HG03097 (cell line): Measurements from ENCODE around the gene LAIR1.
A peak's percentile ranks its signal among the peaks of the same experiment; 100 is the strongest.
"Not testable (repeated sequence)": the region's sequence is repeated elsewhere in the genome, so short reads cannot be mapped to it uniquely, and the experiment has no call there.

ENCODE experiments used
- ATAC-seq: cut with Tn5 transposase; IDR thresholded peaks from one replicate; pipeline ENCODE4 v1.9.1; 2021; ENCODE audit not compliant: unreplicated experiment, low FRiP score

LAIR1 gene, protein sequence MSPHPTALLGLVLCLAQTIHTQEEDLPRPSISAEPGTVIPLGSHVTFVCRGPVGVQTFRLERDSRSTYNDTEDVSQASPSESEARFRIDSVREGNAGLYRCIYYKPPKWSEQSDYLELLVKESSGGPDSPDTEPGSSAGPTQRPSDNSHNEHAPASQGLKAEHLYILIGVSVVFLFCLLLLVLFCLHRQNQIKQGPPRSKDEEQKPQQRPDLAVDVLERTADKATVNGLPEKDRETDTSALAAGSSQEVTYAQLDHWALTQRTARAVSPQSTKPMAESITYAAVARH

DNA sequence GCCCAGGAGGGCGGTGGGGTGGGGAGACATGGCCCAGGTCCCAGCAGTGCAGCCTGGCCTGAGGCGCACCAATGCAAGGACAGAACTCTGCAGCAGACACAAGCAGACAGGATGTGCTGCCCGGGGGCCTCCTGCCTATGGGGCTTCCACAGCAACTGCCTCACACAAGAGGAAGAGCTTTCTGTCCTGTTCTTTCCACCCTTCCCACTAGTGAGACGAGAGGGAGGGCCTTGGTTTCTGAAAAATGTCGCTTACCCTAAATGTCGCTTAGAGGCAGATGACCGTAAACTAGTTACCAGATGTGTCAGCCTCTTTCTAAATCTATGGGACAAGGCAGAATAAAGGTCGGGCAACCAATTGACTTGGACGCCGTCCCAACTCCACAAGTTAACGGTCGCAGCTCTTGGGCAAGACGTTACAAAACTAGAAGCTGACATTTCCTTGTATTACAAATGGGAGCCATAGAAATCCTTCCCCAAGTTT lies at the start of gene LAIR1:
TSS of gene LAIR1 (minus strand) at position 157 of the 483 bp plus-strand sequence. CDS start at position 30, 127 bp downstream.
- no peak for ATAC-seq

DNA sequence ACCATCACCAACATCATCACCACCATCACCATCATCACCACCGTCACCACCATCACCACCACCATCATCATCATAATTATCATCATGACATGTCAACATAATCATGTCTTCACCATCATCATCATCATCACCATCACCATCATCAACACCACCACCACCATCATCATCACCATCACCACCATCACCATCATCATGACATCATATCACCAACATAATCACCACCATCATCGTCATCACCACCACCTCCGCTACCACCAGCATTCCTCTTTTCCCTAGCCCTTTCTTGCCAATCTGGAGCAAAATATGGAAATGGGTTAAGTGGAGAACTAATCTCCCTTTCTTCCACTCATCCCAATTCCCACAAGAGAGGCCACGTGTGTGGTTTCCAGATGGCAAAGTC lies 49.4 kb upstream of the LAIR1 start:
- no peak for ATAC-seq

DNA sequence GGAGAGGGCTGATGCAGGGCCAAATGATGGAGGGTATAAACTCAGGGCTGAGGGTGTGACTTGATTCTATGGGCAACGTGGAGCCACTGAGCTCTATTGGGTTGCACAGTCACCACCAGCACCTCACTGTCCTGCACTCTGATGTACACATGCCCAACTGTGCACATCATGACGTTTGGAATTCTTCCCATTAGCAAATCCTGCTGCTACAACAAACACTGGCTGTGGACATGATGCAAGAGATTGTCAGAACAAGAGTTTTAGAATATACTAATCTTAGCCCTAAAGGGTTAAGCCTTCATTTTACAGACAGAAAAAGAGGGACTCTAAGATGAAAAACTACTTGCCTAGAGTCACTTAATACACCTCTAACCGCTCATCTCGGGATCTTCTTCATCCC lies 48.1 kb upstream of the LAIR1 start:
- ATAC-seq = no peak

DNA sequence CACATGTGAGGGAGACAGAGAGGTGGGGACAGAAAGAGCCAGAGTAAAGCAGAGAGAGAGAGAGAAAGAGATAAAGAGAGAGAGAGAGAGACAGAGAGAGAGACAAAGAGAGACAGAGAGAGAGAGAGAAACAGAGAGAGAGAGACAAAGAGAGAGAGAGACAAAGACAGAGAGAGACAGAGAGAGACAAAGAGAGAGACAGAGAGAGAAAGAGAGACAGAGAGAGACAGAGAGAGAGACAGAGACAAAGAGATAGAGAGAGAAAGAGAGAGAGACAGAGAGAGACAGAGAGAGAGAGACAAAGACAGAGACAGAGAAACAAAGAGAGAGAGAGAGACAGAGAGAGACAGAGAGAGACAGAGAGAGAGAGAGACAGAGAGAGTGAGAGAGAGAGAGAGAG lies 46.3 kb upstream of the LAIR1 start:
- ATAC-seq = no peak

DNA sequence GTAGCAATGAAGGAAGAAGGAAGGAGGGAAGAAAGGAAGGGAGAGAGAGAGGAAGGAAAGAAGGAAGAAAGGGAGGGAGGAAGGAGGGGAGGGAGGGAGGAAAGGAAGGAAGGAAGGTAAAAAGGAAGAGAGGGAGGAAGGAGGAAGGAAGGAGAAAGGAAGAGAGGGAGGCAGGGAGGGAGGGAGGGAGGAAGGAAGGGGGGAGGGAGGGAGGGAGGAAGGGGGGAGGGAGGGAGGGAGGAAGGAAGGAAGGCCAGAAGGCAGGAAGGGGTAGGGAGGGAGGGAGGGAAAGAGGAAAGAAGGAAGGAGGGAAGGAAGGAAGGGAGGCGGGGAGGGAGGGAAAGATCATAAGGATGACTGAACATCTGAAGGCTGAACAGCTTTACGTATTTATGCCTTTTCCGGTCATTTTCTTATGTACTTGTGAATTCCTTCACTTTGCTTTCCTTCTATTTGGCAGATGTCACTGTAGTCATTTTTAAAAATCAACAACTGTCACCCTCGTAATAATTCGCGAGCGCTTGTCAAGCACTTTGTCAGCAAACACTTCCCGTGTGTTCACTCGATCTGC lies 43.8 kb upstream of the LAIR1 start:
- no peak for ATAC-seq

DNA sequence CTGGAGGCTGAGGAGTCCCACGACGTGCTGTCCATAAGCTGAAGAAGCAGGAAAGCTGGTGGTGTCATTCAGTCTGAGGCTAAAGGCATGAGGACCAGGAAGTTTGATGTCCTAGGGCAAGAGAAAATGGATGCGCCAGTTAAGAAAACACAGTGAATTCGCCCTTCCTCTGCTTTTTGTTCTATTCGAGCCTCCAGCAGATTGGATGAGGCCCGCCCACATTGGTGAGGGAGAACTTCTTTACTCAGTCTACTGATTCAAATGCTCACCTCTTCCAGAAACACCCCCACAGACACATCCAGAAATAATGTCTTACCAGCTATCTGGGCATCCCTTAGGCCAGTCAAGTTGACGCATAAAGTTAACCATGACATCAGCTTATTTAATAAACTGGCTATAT lies 43.0 kb upstream of the LAIR1 start:
- ATAC-seq = no peak

DNA sequence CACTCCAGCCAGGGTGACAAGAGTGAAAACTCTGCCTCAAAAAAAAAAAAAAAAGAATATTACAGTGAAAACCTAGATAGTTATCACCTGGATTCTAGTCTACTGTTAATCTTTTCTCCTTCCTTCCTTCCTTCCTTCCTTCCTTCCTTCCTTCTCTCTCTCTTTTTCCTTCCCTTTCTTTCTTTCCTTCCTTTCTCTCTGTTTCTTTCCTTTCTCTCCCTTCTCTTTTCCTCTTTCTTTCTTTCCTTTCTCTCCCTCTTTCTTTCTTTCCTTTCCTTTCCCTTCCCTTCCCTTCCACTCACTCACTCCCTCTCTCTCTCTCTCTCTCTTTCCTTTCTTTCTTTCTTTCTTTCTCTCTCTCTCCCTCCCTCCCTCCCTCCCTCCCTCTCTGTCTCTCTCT lies 40.9 kb upstream of the LAIR1 start:
- ATAC-seq = no peak

DNA sequence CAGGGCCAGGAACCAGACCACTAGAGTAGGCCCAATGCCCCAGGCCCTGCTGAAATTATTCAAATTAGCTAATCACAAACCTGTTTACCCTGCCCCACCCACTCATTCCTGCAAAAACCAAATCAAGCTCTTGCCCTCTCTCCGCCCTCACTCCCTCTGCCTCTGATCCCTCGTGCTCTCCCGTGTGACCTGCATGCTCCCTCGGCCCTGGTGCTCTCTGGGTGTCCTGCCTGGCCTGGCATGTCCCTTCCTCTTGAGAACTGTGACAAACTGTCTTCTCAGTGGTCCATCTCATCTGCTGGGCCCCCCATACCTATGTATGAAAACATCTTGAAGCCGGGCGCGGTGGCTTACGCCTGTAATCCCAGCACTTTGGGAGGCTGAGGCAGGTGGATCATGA lies 38.3 kb upstream of the LAIR1 start:
- ATAC-seq = no peak

DNA sequence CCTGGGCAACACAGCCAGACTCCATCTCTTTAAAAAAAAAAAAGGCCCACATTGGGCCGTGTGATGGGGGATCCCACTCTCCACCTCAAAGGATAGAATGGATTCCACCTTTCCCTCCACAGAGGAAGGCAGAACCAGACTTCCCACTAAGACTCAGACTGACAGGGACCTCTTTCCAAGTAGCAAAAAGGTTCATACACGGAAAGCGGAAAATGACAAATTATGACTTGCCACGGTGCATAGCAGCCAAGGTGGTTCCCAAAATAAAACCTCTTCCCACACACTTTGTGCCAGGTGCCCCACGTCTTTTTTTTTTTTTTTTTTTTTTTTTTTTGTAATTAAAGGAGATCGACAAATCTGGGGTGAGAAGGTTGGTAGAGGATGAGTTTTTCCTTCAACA lies 36.2 kb upstream of the LAIR1 start:
- ATAC-seq = no peak

DNA sequence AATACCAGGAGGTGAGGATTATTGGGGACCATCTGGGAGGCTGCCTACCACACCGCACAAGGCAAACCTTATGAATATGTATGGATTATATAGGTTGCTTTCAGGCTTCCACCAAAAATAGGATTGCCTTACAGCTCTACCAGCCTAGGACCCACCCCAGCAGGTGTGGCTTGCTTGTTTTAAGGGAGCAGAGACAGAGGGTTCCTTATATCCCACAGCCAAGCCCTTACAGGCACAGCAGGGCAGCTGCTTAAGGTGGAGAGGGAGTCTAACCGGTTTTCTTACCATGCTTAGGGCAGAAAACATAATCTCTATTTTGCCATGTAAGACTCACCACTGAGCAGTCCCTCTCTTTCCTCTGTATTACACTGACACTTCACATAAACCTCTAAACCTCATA lies 34.5 kb upstream of the LAIR1 start:
- ATAC-seq = no peak

DNA sequence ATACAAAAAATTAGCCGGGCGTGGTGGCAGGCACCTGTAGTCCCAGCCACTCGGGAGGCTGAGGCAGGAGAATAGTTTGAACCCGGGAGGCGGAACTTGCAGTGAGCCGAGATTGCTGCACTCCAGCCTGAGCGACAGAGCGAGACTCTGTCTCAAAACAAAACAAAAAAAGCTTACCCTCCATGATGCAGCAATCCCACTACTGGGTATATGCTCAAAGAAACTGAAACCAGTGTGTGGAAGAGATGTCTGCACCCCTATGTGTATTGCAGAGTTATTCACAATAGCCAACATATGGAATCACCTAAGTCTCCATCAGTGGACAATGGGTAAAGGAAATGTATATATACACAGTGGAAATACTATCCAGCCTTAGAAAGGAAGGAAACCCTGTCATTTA lies 31.0 kb upstream of the LAIR1 start:
- no peak for ATAC-seq

DNA sequence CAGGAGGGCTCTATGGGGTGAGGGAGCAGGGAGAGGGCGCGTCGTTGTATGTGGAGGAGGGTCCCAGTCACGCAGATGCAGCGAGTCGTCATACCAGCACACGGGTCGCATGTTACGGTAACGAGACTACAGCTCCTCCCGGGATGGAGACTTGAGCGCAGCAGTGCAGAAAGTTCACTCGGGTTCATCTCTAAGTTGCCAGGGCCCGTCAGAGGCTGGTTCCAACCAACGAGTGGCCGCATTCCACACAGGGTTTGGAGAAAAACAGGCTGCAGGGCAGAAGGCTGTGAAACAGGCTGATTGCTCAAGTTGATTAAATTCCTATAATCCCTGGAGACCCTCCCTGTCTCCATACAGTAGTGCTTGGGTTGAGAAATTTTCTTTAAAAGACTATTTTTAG lies 28.6 kb upstream of the LAIR1 start:
- no peak for ATAC-seq

DNA sequence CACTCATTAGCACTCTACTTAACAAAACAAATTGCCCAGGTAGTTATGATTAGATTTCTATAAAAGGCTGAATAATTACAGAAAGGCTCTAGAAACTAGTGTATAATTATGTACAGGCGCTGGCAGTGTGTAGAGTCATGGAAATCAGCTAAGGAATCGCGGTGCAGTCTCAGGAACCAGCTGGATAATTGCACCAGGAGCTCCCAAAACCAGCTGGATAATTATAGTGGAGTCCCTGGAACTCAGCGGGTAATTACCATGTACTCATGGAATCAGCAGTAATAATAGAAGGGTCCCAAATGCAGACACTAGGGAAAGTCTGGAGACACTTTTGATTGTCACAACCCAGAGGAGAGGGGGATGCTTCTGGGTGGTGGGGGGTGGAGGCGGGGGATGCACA lies 27.4 kb upstream of the LAIR1 start:
- ATAC-seq = no peak

DNA sequence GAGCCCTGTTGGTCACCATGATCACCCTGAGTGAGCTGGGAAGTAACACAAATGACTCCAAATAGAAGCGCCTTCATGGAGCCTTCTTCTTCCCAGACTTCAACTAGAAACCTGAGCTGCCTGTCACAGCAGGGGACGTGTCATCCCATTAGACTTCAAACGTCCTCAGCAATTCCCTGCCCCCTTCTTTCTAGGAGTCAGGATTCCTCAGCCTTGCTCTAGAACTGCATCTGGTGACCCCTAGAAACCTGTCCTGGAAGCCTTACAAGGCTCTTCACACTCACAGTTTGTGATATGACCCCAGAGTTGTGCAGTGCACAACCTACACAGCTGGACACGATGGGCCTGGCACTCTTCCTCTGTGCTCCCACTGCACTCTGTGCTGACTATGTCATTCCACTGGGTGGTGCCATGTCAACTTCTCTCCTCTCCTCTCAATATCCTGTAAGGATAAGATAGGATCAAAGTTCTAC lies 26.9 kb upstream of the LAIR1 start:
- ATAC-seq = no peak

DNA sequence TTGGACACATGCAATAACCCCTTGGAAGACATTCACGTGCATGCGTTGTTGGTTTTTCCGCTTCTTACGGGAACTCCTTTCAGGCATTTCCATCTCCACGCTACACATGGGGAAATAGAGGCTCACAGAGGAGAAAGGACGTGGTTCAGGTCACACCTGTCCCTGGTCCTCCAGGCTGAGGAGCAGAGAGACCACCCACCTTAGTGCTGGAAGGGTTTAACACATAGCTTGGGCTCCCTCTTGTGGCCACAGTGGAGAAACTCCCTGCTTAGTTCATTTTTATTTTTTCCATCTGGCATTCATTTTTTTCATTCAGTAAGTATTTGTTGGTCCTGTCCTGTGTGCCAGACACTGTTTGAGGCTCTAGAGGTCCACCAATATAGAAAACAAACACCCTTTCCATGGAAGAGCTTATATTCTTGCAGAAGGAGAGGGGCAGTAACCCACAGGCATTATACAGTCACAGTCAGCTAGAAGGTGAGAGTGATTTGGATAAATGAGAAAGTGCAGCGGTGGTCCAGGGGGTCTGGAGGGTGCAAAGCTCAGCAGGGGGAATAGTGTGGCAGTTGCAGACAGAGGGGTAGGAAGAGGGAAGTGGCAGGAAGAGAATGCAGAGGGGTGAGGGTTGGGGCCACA lies 26.3 kb upstream of the LAIR1 start:
- no peak for ATAC-seq

DNA sequence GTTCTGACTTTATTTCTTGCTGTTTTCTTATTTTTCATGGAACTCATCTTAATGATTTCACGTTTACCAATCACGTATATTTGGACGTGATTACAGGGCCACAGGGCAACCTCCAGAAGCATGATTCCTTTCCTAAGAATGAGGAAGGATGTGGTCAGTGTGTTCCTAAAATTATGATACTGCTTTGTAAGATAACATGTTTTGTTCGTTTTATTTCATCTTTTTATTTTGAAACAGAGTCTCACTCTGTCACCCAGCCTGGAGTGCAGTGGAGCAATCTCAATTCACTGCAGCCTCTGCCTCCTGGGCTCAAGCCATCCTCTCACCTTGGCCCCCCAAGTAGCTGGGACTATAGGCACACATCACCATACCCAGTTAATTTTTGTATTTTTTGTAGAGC lies 24.8 kb upstream of the LAIR1 start:
- ATAC-seq = no peak

DNA sequence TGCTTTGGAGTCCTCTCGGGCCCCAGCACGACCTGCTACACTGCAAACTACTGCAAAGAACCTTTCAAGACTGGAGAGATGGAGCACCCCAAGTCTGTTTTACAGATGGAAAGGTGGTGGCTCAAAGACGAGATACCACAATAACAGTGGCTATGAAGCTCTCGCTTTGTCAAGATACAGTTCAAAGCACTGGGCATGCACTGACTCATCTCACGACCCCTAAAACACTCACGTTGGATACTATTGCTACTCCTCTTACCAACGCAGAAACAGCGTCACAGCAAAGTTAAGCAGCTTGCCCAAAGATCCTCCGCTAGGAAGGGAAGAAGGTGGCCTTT lies 24.0 kb upstream of the LAIR1 start:
- ATAC-seq = peak; percentile 18

DNA sequence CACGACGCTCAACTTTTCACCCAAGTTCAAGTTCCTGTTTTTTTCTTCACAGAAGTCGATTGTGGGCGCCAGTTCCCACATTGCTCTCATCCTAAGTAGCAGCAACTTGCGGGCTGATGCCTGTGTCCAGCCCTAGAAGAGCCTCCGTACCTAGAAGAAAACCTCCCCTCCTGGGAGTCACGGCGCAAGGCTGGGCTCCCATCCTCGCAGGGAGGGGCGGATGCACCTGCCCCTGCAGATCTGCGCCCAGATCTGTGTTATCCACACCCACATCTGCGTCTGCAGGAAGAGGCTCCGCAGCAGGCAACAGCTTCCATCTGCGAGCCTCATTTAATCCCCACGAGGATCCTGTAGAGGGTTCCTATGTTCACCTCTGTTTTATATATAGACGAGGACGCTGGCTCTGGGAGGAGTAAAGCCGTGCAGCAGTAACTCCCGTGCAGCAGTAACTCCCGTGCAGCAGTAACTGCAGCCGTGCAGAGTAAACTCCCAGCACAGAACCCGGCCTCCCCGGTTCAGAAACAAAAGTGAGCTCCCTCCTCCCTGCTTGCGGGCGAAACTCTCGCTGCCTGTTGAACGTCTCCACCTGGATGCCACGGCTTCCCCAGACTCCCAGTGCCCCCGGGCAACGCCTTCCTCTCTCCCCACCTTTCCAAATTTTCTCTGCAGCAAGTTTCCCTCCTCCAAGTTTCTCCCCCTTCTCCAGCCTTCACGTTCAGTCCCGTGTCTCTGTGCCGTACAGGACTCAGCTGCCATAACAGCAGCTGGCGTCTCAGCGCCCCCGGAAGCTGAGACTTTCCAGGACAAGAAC lies 23.5 kb upstream of the LAIR1 start:
- ATAC-seq = peak; percentile 66

DNA sequence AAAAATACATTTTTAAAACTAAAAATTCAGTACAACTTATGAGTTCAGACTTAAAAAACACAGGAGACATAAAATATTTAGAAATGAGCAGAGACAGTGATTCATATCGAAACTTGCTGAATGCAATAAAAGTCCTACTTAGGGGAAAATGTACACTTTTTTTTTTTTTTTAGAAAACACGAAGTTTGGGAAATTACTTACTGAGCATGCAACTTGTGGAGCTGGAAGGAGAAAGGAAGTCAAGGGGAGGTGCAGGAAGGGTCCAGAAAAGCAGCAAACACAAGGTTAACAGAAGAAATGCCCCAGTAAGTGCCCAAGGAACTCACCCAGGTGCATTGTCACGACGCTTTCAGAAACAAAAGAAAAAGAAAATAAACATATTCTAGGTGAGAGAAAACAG lies 18.6 kb upstream of the LAIR1 start:
- ATAC-seq = no peak

DNA sequence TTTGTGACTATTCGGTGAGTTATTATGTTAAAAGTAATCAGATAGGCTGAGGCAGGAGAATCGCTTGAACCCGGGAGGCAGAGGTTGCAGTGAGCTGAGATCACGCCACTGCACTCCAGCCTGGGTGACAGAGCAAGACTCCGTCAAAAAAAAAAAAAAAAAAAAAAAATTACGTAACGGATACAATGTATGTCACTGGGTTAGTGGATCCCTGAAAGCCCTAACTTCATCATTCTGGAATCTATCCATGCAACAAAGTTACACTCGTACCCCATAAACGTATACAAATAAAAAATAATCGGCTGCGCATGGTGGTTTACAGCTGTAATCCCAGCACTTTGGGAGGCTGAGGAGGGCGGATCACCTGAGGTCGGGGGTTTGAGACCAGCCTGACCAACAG lies 17.3 kb upstream of the LAIR1 start:
- ATAC-seq = not testable (repeated sequence)

DNA sequence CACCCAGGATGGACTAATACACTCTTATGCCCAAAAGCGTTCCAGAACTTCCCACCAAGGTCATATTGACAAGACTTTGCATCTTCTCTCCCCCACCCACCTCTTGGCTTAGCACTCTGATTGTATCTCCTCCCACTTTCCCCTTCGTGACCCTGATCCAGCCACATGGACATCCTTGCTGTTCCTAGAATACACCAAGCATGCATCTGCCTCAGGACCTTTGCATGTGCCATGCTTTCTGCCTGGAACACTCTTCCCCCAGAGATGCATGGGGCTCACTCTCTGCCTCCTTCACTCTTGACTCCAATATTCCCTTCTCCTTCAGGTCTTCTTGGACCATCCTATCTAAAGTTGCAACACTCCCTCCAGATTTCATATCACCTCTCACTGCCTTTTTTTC lies 16.2 kb upstream of the LAIR1 start:
- no peak for ATAC-seq
